DND-41 (cell line): ENCODE data around the gene CLDN19.

ENCODE experiments used
- ATAC-seq: fragments of 200-7000 bp; cut with Tn5 transposase; 3 replicates; pipeline ENCODE4 v1.9.1; 2021; ENCODE audit warnings: low read depth; ENCODE audit not compliant: insufficient read depth
- DNase-seq: peaks from one replicate; pipeline ENCODE4 v3.0.0-alpha.2; 2020
- H2AFZ ChIP-seq: 2 replicates; pipeline ENCODE4 v1.6.0; 2012; ENCODE audit warnings: low read depth, low read length
- H3K27ac ChIP-seq: 2 replicates; pipeline ENCODE4 v1.5.1; 2012; ENCODE audit warnings: low read length, inconsistent platforms
- H3K27me3 ChIP-seq: fragments of 200-600 bp; sonication (generic); 2 replicates; pipeline ENCODE4 v1.6.0; 2012; ENCODE audit warnings: low read length, mild to moderate bottlenecking, inconsistent platforms; ENCODE audit not compliant: insufficient read depth, poor library complexity
- H3K36me3 ChIP-seq: 2 replicates; pipeline ENCODE4 v1.5.1; 2012; ENCODE audit warnings: low read length, inconsistent platforms; ENCODE audit not compliant: insufficient read depth
- H3K4me1 ChIP-seq: 2 replicates; pipeline ENCODE4 v1.5.1; 2012; ENCODE audit warnings: mild to moderate bottlenecking, low read length; ENCODE audit not compliant: insufficient read depth
- H3K4me2 ChIP-seq: 2 replicates; pipeline ENCODE4 v1.6.0; 2012; ENCODE audit warnings: mild to moderate bottlenecking, moderate library complexity, low read length, inconsistent platforms; ENCODE audit not compliant: insufficient read depth
- H3K4me3 ChIP-seq, 2 experiments: fragments of 200-600 bp in 1 of 2; shearing (Covaris generic) in 1 of 2; 2 replicates each; pipeline ENCODE4 v1.5.1; 2012 to 2016; ENCODE audit warnings: inconsistent platforms in 2 of 2, low read length in 2 of 2, mild to moderate bottlenecking in 2 of 2, low read depth in 1 of 2, moderate library complexity in 1 of 2
- H3K79me2 ChIP-seq: 2 replicates; pipeline ENCODE4 v1.6.0; 2012; ENCODE audit warnings: low read length, inconsistent platforms; ENCODE audit not compliant: insufficient read depth
- H3K9ac ChIP-seq: 2 replicates; pipeline ENCODE4 v1.6.0; 2012; ENCODE audit warnings: low read depth, mild to moderate bottlenecking, inconsistent platforms, low read length, moderate library complexity
- H3K9me3 ChIP-seq: 2 replicates; pipeline ENCODE4 v1.5.1; 2012; ENCODE audit warnings: low read length, moderate library complexity, mild to moderate bottlenecking, inconsistent platforms; ENCODE audit not compliant: insufficient read depth, severe bottlenecking
- H4K20me1 ChIP-seq: 2 replicates; pipeline ENCODE4 v1.6.0; 2012; ENCODE audit warnings: low read length; ENCODE audit not compliant: insufficient read depth
- EZH2 ChIP-seq: IDR thresholded peaks from 3 replicates; pipeline ENCODE4 v1.6.1; 2012; ENCODE audit warnings: borderline replicate concordance, low read depth, mild to moderate bottlenecking, moderate library complexity, low read length, inconsistent platforms; ENCODE audit not compliant: severe bottlenecking
- TF ChIP-seq, protein P1 (sequence below): IDR thresholded peaks from 2 replicates; pipeline ENCODE4 v1.5.1; 2012; ENCODE audit warnings: borderline replicate concordance, low read length, moderate library complexity, mild to moderate bottlenecking; ENCODE audit not compliant: poor library complexity, severe bottlenecking; ENCODE audit errors: extremely low read depth

The CLDN19 gene

DNA sequence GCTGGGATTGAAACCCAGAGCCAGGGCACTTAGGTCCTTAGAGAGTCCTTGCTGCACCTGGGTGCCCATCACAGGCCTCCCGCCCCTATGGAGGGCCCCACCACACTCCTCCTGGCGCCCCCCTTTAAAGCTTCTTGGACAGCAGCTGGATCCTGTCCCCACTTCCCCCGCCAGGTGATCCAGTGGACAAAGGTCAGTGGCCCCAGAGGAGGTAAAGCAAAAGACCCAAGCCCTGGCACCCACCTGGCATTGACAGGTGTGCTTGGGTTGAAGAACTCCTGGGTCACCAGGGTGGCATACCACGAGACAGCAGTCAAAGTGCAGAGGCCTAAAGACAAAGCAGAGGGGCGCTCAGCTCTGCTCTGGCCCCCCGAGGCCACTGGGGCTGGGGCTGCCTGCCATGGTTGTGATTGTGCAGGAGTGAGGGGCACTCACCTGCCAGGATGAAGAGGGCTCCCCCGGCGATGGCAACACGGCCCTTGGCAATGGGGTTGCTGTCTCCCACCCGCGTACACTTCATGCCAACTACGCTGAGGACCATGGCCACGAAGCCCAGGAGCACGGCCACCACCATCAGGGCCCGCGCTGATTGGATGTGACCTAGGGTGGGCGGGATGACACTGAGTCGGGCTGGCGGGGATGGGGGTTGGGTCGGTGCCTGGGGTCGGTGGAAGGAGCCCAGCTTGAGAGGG is 1.9 kb downstream of the CLDN19 start:
- no peak for TF ChIP-seq EZH2
- TF ChIP-seq, protein P1, sequence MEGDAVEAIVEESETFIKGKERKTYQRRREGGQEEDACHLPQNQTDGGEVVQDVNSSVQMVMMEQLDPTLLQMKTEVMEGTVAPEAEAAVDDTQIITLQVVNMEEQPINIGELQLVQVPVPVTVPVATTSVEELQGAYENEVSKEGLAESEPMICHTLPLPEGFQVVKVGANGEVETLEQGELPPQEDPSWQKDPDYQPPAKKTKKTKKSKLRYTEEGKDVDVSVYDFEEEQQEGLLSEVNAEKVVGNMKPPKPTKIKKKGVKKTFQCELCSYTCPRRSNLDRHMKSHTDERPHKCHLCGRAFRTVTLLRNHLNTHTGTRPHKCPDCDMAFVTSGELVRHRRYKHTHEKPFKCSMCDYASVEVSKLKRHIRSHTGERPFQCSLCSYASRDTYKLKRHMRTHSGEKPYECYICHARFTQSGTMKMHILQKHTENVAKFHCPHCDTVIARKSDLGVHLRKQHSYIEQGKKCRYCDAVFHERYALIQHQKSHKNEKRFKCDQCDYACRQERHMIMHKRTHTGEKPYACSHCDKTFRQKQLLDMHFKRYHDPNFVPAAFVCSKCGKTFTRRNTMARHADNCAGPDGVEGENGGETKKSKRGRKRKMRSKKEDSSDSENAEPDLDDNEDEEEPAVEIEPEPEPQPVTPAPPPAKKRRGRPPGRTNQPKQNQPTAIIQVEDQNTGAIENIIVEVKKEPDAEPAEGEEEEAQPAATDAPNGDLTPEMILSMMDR = no peak
- Histone ChIP-seq H4K20me1 (no peaks in the 10 kb centered on the region), H3K9me3 (no peaks in the 10 kb centered on the region), H3K27ac (no peak overlapping the region), H3K4me3 (no peak overlapping the region), H3K27me3 (no peaks in the 10 kb centered on the region), H3K79me2 (no peaks in the 10 kb centered on the region), H3K4me1 (no peaks in the 10 kb centered on the region), H3K36me3 (no peaks in the 10 kb centered on the region), H3K9ac (no peak overlapping the region), H2AFZ (no peak overlapping the region), H3K4me2 (no peak overlapping the region)
- no peak for ATAC-seq
- no peak for DNase-seq

DNA sequence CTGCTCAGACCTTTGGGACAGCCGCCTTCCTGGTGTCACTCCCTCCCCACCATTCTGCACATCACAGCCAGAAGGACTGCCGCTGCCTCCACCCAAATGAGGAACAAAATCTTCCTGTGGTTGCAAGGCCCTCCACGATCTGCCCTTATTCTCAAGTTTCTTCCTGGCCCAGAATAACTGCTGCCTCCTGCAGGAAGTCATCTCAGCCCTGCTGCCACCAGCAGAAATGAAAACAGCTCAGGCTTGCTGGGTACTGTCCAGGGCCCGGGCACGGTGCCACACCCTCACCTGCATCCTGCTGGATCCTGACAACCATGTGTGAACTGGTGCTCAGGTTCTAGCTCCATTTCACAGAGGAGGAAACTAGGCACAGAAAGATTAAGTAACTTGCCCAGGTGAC is 2.8 kb downstream of the CLDN19 start:
- Histone ChIP-seq H4K20me1 (no peaks in the 10 kb centered on the region), H2AFZ (no peak overlapping the region), H3K9me3 (no peaks in the 10 kb centered on the region), H3K36me3 (no peaks in the 10 kb centered on the region), H3K27ac (no peak overlapping the region), H3K4me3 (no peak overlapping the region), H3K4me1 (no peaks in the 10 kb centered on the region), H3K79me2 (no peaks in the 10 kb centered on the region), H3K4me2 (no peak overlapping the region), H3K27me3 (no peaks in the 10 kb centered on the region), H3K9ac (no peak overlapping the region)
- peak; percentile 33; the same call in 1 of the 3 replicates for ATAC-seq
- DNase-seq = no peak
- no peak for TF ChIP-seq EZH2
- TF ChIP-seq, protein P1 = peak; percentile 29

DNA sequence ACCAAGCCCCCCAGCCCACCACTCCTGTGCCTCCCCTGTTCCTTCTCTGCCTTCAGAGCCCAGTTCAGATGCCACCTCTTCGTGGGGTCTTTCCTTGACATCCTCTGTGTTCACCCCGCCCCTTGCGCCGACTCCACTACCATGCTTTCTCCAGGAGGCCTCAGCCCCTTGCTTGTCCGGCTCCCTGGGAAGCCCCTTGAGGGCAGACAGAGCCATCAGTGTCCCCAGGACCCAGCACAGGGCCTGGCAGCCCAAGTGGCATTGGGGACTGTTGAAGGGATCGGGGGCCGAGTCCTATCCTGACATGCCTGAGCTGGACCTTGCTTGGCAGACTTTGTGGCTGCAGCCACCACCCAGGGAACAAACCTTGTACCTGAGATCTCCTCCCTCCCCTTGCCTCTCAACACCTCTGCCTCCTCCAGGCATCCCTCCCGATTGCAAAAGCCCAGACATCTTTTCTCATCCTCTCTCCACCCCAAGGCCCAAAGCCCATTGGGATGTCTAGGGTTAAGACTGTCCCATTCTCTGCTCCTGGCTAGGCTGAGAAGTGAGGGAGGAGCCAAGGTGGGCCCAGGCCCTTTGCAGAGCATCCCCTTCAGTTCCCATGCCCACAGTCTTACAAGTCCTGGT is 3.4 kb downstream of the CLDN19 start:
- H3K9me3 ChIP-seq = no peaks in the 10 kb centered on the region
- no peak overlapping the region for H3K27ac ChIP-seq
- H3K79me2 ChIP-seq = no peaks in the 10 kb centered on the region
- H4K20me1 ChIP-seq = no peaks in the 10 kb centered on the region
- H3K36me3 ChIP-seq = no peaks in the 10 kb centered on the region
- no peaks in the 10 kb centered on the region for H3K27me3 ChIP-seq
- ATAC-seq (no peak), DNase-seq (no peak)
- no peak overlapping the region for H3K9ac ChIP-seq
- H3K4me3 ChIP-seq = no peak overlapping the region
- TF ChIP-seq, protein P1 = no peak
- H3K4me1 ChIP-seq = no peaks in the 10 kb centered on the region
- no peak overlapping the region for H2AFZ ChIP-seq
- H3K4me2 ChIP-seq = no peak overlapping the region
